HG03565 (cell line): ENCODE data around the gene KLHL8.

Experiments used
- ATAC-seq: cut with Tn5 transposase; IDR thresholded peaks from one replicate; pipeline ENCODE4 v1.9.1; 2021; ENCODE audit warnings: mild to moderate bottlenecking, moderate library complexity; ENCODE audit not compliant: unreplicated experiment

Gene KLHL8

GRCh38 chr4:87126056-87126455, 94.4 kb downstream of the KLHL8 start:
- no peak for ATAC-seq

DNA sequence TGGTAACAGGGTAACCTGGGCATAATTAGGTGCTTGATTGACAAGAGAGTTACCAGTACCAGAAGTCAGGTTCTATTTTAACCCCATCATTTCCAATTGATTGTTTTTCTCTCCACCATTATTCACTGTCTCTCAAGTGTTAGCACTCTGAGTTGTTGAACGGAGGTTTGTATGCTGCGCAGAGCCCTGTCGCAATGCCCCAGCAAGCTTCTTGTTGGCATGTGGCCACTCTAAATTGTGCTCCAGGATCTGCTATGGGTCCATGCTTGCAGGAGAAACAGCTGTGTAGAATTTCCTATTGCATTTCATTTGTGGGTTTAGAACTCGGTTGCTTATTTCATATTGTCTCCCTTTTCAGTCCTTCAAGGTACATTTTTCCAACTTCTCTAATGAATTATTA, 98.2 kb downstream of the KLHL8 start:
- ATAC-seq: no peak

GRCh38 chr4:87121341-87122065, 98.9 kb downstream of the KLHL8 start:
- ATAC-seq: no peak

- no peak for ATAC-seq
These were observed 99.8 kb downstream of the KLHL8 start for GRCh38 chr4:87120411-87121162.

- ATAC-seq: peak; percentile 54
These were observed 100.4 kb downstream of the KLHL8 start for GRCh38 chr4:87120010-87120409.

- ATAC-seq: no peak
These were observed 101.6 kb downstream of the KLHL8 start for GRCh38 chr4:87118826-87119225.

- ATAC-seq: no peak
These were observed 102.0 kb downstream of the KLHL8 start for GRCh38 chr4:87118421-87118820.

- no peak for ATAC-seq
These were observed 102.7 kb downstream of the KLHL8 start for GRCh38 chr4:87117732-87118075.

GRCh38 chr4:87117051-87117731, 103.2 kb downstream of the KLHL8 start:
- ATAC-seq: no peak

GRCh38 chr4:87116231-87116630, 104.2 kb downstream of the KLHL8 start:
- ATAC-seq: no peak

GRCh38 chr4:87114245-87115062, 106.0 kb downstream of the KLHL8 start:
- ATAC-seq: no peak

- ATAC-seq: no peak
These were observed 108.4 kb downstream of the KLHL8 start for GRCh38 chr4:87112063-87112462.
